GM19455 (cell line): ENCODE measurements around the gene COL4A6.

ENCODE experiments used
- ATAC-seq: cut with Tn5 transposase; IDR thresholded peaks from one replicate; pipeline ENCODE4 v1.9.1; 2021; ENCODE audit not compliant: unreplicated experiment

COL4A6 gene

DNA sequence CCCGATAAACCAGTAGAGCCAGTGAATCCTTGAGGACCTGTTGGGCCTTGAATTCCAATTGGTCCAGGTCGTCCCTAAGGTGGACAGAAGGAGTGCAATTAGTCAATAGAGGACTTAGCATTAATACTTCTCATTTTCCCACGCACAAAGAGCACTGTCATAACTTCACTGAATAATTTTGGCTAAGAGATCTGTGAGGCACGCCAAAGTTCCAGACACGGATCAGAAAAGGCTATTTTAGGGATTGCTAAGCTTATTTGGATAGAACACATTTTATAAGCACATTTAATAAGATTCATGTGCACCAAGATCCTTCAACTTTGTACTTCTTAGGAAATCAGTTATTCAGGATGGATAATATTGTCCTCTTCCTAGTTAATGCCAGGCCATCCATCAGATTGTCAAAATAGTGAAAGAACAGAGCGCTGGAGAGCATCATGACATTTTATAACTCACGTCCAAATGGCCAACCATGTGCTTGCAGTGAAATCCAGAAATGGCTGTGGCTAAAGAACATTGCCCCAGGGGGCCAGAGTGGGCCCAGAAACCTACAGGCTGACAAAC, 216.8 kb downstream of the COL4A6 start:
- ATAC-seq, result no peak

DNA sequence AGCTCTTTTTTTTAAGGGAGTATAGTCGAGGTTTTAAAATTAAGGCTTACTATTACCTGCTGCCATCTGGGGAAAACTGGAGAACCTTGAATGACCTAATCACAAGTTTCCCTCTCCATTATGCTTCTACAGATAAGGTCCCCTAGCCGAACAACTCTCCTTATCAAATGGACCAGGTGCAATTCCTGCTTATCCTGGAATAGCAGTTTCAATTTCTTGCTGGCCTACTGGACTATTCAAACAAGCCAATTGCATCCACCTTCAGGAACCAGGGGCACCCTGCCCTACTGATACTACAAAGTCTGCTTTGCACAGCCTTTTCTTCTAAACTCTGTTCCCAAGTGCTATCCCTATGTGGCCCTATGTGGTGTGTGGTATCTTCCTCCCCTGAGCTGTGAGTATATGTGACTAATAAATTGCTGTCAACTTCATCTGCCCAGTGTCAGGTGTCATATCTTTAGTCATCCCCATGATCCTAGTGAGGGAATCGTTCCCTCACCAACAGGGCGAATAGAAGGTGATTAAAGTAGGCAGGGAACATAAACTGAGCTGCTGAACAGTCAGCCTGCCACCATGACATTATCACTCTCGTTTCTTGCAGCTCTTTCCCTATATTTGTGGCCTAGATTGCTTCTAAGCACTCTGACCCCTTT, 218.1 kb downstream of the COL4A6 start:
- ATAC-seq, result no peak

DNA sequence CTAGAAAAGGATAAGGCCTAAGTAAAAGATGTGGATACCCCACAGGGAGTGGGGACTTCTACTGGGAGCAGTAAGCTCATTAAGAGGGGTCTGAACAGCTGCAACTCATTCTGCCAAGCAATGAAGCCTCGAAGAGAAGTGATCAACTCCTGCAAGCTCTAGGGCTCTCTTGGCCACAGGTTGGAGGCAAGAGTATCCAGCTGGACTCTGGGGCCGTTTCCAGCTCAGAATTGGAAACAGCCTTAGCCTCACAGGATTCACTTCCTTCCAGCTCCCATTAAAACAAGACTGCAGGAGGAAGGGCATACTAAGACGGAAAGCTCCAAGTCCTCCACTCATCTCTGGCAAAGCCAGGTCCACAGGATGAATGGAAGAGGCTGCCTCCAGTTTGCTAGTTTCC, 220.3 kb downstream of the COL4A6 start:
- ATAC-seq, result no peak

DNA sequence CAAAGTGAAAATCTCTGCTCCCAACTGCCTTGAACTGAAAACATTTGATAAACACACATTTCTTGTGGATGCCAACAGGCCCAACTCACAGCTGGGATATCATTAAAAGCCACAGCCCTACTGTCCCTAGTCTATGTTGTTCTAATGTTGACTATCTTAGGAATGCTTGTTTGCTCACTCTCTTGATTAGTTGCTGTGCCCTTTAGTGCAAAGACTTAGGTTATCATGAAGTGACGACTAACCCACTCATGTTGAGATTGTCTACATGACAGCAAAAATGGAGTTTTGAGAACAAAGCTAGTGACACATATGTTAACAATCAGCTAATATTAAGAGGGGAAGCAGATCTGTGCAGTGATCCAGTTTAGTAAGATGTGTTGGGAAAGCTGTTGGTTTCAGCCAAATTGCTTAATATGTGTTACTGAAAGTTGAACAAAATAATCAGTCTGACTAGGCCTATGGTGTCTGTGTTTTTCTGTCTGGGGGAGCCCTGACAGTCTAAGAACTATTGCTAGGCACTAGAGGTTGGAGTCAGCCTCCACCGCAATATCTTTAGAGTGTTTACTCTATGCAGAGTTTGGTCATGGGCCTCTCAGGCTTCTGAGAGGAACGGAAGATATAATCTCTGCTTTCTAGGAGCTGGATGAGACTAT, 221.2 kb downstream of the COL4A6 start:
- no peak for ATAC-seq

DNA sequence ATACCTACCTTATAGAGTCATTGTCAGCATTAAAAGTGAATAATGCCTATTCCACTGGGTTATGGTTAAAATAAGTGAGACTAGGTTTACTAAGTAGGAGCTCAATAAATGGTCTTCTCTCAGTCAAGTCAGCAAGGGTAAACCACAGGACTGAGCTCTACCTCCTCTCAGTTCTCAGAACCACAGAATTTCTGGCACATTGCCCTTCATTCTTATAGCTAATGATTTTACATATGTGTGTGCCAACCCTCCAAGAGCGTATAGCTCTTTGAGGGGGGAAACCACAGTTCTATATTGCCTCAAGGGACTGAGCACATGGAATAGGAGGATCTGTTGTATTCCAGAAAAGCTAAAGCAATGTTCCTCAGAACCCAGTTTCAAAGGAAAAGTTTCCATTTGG, 221.8 kb downstream of the COL4A6 start:
- ATAC-seq, result no peak

DNA sequence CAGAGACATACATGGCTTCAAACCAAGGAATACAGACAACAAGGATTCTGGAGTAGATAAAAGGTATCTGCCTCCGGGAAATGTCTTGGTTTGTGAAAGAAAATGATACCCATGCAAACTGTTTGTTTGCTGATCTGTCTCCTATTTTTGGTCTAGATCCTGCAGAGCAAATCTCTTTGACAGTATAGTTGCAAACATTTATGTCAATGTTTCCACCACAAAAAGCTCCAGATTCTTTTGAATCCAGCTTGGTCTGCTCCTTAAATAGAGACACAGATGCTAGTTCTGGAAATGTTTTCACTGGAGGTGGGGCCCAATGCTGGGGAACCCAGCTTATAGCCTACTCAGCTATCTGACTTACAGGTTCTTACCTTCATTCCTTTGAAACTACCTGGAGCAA, 226.9 kb downstream of the COL4A6 start:
- ATAC-seq, result no peak

DNA sequence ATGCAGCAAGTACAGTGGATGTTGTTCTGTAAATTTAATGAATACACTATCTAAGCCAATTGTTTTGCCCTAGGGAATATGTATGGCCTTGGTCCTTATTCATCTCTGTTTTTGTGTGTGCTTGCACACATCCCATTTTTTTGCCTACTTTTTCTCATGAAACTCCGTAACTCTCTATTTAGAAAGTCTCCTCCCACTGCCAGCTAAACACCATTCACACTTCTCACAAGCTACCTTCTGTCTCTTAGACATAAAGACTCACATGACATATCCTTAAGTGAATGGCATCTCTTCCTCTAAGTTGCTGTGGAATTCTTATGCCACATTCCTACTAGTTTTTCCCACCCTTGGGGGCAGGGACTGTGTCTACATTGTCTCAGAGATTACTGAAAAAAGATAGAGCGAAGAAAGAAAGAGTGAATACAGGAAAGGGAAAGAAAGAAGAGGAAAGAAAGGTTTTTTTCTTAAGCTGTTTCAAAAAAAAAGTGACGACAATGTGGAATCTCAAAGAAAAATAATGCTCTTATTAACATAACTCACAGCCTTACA, 229.1 kb downstream of the COL4A6 start:
- ATAC-seq, result no peak

DNA sequence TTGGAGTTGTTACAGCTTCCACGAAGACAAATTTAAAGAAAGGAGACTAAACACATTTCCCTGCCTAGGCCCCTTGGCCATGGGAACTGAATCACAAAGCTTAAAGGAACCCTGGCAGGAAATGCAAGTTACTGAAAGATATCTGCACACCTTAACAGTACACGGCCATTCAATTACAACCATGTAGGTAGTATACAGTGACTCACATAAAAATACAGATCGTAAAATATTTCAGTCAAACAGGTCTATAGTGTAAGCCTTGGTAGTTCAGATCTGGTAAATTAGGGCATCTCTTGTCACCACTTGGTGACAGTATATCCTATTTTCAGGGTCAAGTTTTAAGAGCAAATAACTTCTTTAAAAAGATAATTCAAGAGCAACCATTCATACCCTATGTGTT, 234.7 kb downstream of the COL4A6 start:
- no peak for ATAC-seq

DNA sequence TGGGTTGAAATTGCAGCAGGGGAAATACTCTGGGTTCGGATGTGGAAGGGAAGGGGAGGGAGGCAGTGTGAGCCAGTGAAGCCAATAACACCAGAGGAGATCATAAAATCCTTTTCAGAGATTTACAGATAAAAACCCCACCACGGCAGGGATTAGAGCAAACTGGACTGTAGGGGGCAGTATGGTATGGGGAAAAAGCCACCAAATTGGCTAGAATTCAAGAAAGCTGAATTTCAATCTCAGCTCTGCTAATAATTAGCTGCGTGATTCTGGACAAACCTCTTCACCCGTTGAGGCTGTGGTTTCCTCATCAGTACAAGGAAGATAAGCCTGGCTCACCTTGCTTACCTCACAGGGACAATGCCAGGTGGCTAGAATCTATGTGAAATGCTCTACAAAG, 238.5 kb downstream of the COL4A6 start:
- ATAC-seq, result no peak

DNA sequence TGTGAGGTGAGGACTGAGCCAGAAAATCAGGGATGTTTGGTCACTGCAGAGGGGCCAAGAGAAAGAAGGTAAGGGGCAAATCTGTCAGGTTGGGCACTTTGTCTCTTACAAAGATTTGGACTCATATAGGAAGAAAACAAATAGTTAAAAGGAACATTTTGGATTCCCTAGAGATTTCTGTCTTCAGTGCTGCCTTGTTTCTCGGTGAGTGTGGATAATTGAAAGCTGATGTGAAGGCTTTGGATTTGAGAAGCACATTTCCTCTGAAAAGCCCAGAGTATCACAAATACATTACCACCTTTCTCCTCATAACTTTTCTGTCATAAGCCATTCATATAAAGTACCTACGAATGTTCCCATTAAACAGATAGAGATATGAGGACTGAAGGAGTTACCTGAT, 239.2 kb downstream of the COL4A6 start:
- ATAC-seq, result no peak

DNA sequence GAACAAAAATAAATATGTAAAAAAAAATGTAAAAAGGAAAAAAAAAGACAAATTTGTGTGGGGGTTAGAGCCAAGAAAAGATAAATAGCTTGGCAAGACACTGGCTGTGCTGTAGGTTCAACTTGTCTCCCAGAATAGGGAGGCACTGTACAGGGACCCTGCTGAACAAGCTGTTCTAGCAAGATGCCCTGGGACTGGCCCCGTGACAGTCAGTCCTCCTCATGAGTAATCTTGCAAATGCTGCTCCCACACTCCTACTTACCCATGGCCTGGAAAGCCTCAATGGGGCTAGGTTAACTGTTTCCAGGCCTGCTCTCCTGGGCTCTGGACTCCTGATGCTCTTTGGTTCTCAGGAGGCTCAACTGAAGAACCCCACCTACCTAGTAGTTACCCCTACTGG, 239.8 kb downstream of the COL4A6 start:
- ATAC-seq, result no peak

DNA sequence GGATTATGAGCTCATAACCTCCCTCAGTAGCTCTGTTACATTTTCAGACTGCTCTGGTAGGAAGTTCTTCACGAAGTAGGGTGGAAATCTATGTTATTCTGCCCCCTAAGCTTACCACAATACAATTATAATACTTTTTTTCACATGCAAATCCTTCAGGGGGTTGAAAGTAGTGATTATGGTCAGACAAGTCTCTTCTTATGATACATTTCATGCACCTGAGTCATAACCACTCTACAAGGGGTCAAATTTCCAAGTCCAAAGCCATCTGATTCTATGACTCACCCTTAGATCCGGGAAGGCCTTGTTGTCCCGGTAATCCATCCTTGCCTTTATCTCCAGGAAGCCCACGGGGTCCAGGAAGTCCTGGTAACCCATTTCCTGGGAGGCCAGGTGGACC, 251.4 kb downstream of the COL4A6 start:
- ATAC-seq, result no peak

DNA sequence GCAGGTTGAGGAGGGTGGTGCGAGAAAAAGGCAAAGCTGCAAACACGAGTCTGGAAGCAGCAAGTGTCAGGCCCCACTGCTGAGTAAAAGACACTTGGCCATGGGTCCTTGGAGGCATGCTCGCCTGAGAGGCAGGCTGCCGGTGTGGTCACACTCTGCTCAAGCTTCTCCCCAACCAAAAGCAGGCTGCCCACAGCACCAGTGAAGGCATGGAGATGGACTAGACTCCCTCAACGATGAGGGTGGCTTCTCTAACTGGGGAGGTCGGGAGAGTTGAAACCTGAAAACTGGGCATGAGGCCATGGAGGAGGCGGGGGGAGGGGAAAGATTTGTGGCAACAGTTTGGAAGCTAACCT, 260.1 kb downstream of the COL4A6 start:
- no peak for ATAC-seq

DNA sequence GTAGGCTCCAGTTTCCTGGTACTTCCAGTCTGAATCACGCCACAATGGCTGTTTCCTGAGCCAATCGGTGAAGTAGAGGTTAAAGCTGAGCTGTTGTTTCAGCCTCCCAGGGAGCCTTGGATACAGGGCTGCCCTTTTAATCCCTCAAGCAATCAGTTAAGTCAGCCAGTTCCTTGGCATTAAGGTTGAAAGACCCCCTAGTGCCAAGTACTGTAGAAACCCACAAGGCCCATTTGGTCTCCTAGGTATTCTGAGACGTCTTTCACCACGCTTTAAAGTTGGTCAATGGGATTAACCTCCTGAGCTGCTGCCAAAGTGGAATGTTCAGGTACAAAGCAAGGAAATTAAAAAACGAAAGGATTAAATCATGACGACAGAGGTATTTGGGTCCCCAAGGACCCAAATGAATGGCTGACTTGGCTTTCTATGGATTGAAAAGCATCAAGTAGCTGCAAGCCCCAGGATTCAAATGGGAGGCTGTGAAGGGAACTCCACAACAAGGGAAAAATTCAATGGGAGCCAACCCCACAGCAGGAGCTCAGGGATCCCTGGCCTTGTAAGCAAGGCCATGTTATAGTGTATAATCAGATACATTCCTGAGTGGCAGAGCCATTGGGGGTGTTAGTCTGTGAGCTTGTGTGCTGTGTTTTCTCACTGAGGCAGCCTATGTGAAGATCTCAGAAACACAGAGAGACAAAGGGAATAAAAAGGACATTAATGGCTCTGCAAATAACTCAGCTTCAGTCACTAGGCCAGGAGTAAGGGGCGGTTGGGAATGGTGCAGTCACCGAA, 260.7 kb downstream of the COL4A6 start:
- ATAC-seq, result no peak

DNA sequence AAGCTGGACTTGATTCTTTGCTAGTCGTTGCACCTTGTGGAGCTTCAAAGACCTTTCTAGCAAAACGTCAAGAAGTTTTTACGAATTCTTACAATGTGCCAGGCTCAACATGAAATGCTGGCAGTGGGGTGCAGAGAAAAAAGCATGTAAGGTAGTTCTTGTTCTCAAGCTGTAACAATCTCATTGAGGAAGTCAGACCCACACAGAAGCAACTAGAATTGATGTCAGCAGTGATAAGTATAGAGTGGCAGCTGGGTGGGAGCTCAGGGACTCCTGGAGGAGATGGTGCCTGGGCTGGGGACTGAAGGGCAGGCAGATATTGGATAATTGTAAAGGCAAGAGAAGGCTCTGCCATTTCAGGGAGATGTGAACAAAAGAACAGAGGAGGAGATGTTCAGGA, 264.3 kb downstream of the COL4A6 start:
- ATAC-seq, result no peak

DNA sequence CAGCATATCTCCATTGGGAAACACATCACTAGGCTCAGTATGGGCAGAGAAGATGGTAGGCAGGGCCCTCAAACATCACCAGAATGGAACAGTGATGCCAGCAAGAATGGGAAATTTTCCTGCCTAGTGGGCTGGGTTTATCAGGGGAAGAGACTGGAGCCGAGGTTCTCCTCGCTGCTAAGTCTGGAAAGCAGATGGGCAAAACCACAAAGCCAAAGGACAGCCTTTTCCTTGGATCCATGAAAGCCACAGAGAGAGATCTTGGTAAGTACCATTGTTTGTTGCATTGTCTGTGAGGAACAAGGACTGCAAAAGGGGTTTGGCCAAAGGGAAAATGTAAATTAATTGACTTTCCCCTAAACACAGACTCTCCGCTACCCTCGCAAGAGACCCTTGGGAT, 266.6 kb downstream of the COL4A6 start:
- ATAC-seq, result no peak

DNA sequence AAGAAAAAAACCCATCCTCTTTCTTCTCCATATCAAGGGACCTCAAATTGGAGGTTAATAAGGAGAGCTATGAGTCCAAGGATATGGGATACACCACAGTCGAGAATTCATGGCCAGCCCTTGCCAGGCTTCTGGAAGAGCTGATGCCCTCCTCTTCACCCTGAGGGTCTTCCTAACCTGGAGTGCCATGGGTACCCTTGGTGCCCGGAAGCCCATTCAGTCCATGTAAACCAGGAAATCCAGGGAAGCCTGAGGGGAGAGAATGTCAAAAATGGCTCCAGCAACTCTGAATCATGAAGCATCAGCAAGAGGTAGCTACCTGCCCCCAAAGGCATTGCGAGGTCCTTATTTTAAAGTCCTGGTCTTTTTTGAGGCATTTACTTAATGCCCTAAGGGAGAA, 268.5 kb downstream of the COL4A6 start:
- no peak for ATAC-seq

DNA sequence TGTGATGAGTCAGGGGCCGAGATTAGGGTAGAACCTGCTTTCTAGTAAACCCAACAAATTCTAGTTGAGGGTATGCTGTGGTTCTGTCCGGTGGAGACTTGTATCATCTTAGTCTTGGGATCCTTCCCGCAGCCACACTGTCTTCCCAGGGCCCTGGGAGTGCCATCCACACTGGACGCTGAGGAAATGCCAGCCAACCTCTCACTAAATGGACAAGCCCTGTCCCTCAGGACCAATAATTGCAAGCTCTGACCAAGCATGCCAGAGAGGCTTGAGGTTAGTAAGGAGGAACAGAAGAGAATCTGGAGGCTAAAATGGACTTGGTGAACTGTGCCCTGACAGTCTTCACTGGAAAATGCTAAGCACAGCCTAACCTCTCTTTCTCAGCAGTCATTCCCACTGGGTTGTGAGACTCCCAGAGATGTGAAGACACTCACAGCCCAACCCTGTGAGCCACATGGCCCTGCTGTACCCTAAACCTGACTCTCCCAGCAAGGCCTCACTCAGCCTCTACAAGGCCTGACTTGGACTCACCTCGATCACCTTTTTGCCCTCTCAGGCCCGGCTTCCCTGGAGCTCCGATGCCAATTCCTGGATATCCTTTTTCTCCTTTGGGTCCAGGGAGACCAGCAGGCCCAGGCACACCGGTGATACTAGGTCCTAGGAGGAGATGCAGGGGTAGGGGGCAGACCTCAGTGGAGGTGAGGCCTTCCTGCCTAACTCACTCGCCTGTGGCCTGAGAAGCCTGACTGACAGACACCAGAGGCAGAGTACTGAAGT, 269.1 kb downstream of the COL4A6 start:
- ATAC-seq, result no peak

DNA sequence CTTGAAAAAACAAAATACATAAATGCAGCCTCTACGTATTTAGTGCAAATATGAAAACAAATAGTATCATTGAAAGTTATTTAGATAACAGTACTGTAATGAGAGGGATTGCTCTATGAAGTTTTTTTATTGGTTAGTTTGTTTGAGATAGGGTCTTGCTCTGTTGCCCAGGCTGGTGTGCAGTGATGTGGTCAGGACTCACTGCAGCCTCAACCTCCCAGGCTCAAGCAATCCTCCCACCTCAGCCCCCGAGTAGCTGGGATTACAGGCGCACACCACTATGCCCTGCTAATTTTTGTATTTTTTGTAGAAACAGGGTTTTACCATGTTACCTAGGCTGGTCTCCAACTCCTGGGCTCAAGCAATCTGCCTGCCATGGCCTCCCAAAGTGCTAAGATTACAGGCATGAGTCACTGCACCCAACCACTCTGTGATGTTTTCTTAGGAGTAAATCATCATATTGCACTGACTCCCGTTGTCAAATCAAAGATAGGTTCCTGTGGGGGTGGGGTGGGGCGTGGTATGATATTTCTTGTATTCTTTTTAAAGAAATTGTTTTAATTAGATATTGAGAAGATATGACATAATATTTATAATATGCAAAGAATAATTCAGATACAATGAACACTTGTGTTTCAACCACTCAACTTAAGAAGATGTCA, 270.9 kb downstream of the COL4A6 start:
- ATAC-seq, result no peak

DNA sequence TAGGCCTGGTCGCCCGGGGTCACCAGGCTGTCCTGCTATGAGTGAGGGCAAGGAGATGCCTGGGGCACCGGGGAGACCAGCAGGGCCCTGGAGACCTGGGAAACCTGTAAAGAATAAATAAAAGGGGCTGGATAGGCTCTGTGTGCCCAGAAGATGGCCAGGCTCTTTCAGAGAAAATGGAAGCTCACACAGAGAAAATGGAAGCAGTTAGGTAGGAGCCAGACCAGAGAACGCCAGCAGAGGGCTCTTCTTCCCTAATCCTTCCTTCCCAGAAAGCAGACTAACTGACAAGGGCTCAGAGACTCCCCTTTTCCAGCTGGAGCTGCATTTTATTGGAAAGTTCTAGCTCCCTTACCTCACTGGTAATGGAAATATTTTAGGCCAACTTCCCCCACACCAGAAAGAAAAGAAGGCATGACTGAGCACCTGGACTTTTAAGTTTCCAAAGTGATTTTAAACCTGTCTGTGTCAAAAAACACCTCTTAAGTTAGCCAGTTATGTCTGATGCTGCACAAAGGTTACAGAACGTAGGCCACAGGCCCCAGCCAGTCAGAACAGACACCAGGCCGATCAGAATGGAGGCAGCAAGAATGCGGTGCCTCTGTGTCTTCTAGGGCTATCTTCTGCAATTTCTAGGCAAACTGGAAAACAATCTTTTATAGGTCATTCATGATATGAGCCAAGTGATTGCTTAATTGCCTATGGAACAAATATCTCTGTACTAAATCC, 272.7 kb downstream of the COL4A6 start:
- ATAC-seq, result no peak
